Measurements from ENCODE around the gene NCK2.

DNA sequence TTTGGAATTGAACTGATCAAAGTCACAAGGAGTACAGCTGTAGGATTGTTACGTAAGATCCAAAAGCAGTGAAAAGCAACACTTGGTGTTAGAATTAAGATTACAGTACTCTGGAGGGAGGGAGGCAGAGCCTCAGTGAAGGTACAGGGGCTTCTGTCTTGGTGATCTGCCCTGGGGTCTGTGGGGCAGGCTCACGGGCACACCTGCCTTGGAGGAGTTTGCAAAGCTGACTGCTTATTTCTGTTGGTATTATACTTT, 114.9 kb downstream of the NCK2 start:
- TF ChIP-seq, protein P1, sequence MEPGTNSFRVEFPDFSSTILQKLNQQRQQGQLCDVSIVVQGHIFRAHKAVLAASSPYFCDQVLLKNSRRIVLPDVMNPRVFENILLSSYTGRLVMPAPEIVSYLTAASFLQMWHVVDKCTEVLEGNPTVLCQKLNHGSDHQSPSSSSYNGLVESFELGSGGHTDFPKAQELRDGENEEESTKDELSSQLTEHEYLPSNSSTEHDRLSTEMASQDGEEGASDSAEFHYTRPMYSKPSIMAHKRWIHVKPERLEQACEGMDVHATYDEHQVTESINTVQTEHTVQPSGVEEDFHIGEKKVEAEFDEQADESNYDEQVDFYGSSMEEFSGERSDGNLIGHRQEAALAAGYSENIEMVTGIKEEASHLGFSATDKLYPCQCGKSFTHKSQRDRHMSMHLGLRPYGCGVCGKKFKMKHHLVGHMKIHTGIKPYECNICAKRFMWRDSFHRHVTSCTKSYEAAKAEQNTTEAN (CRISPR knock-in tag; IDR thresholded peaks at IDR 0.05) = no peak
- TF ChIP-seq, protein P2, sequence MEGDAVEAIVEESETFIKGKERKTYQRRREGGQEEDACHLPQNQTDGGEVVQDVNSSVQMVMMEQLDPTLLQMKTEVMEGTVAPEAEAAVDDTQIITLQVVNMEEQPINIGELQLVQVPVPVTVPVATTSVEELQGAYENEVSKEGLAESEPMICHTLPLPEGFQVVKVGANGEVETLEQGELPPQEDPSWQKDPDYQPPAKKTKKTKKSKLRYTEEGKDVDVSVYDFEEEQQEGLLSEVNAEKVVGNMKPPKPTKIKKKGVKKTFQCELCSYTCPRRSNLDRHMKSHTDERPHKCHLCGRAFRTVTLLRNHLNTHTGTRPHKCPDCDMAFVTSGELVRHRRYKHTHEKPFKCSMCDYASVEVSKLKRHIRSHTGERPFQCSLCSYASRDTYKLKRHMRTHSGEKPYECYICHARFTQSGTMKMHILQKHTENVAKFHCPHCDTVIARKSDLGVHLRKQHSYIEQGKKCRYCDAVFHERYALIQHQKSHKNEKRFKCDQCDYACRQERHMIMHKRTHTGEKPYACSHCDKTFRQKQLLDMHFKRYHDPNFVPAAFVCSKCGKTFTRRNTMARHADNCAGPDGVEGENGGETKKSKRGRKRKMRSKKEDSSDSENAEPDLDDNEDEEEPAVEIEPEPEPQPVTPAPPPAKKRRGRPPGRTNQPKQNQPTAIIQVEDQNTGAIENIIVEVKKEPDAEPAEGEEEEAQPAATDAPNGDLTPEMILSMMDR (IDR thresholded peaks at IDR 0.05) = no peak
- TF ChIP-seq ESRRA (CRISPR knock-in tag; IDR thresholded peaks at IDR 0.05; ENCODE audit: borderline replicate concordance) (no peak), NR3C1 (CRISPR knock-in tag; conservative IDR thresholded peaks at IDR 0.05; ENCODE audit: low read depth) (no peak), JUN (CRISPR knock-in tag; IDR thresholded peaks at IDR 0.05) (no peak), NR1H2 (CRISPR knock-in tag; IDR thresholded peaks at IDR 0.05) (no peak), CREB1 (CRISPR knock-in tag; IDR thresholded peaks at IDR 0.05) (no peak), SP1 (CRISPR knock-in tag; conservative IDR thresholded peaks at IDR 0.05) (no peak), TEAD4 (CRISPR knock-in tag; IDR thresholded peaks at IDR 0.05) (no peak)
- TF ChIP-seq, protein P3, sequence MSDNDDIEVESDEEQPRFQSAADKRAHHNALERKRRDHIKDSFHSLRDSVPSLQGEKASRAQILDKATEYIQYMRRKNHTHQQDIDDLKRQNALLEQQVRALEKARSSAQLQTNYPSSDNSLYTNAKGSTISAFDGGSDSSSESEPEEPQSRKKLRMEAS (CRISPR knock-in tag; IDR thresholded peaks at IDR 0.05) = no peak
- TF ChIP-seq, protein P4, sequence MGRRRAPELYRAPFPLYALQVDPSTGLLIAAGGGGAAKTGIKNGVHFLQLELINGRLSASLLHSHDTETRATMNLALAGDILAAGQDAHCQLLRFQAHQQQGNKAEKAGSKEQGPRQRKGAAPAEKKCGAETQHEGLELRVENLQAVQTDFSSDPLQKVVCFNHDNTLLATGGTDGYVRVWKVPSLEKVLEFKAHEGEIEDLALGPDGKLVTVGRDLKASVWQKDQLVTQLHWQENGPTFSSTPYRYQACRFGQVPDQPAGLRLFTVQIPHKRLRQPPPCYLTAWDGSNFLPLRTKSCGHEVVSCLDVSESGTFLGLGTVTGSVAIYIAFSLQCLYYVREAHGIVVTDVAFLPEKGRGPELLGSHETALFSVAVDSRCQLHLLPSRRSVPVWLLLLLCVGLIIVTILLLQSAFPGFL (CRISPR knock-in tag; IDR thresholded peaks at IDR 0.05; ENCODE audit: borderline replicate concordance) = no peak

Measured in WTC11 (cell line).